GM18505 (cell line): ENCODE measurements around the gene IFNA16.
"Not testable (repeated sequence)": the region's sequence is repeated elsewhere in the genome, so short reads cannot be mapped to it uniquely, and the experiment has no call there.

Experiments
- ATAC-seq: cut with Tn5 transposase; IDR thresholded peaks from one replicate; pipeline ENCODE4 v1.9.1; 2021; ENCODE audit not compliant: unreplicated experiment
- POLR2A ChIP-seq: IDR thresholded peaks from 4 replicates; pipeline ENCODE4 v1.6.1; 2011; ENCODE audit warnings: borderline replicate concordance; ENCODE audit not compliant: insufficient read depth, insufficient read length; ENCODE audit errors: extremely low read depth

Gene IFNA16

GRCh38 chr9:21217211-21217610, at the start of gene IFNA16:
IFNA16 (minus strand) TSS chr9:21217311; CDS start chr9:21217305, 6 bp downstream.
- ATAC-seq = not testable (repeated sequence)

GRCh38 chr9:21265421-21266189, 48.5 kb upstream of the IFNA16 start:
- ATAC-seq = no peak
- TF ChIP-seq POLR2A = no peak

- no peak for ATAC-seq
- TF ChIP-seq POLR2A = no peak
Observed at GRCh38 chr9:21255538-21256212, 38.6 kb upstream of the IFNA16 start.

GRCh38 chr9:21252721-21253547, 35.8 kb upstream of the IFNA16 start:
- peak; percentile 77 for ATAC-seq
- TF ChIP-seq POLR2A = no peak

GRCh38 chr9:21251638-21252037, 34.5 kb upstream of the IFNA16 start:
- no peak for TF ChIP-seq POLR2A
- ATAC-seq = no peak

- TF ChIP-seq POLR2A = no peak
- no peak for ATAC-seq
Observed at GRCh38 chr9:21251190-21251589, 34.1 kb upstream of the IFNA16 start.

- ATAC-seq = peak; percentile 58
- no peak for TF ChIP-seq POLR2A
Observed at GRCh38 chr9:21244836-21245235, 27.7 kb upstream of the IFNA16 start.

- TF ChIP-seq POLR2A = no peak
- ATAC-seq = no peak
Observed at GRCh38 chr9:21239911-21240310, 22.8 kb upstream of the IFNA16 start, which contains the start of gene IFNA14. IFNA14 (minus strand) TSS chr9:21240005; CDS start chr9:21239935, 70 bp downstream.

- not testable (repeated sequence) for ATAC-seq
Observed at GRCh38 chr9:21236360-21236714, 19.2 kb upstream of the IFNA16 start.

GRCh38 chr9:21235468-21236359, 18.6 kb upstream of the IFNA16 start:
- peak; percentile 86 for ATAC-seq

- no peak for ATAC-seq
- TF ChIP-seq POLR2A = no peak
Observed at GRCh38 chr9:21234153-21234687, 17.1 kb upstream of the IFNA16 start.

- no peak for TF ChIP-seq POLR2A
- ATAC-seq = no peak
Observed at GRCh38 chr9:21233258-21233657, 16.1 kb upstream of the IFNA16 start.

- ATAC-seq = no peak
- TF ChIP-seq POLR2A = no peak
Observed at GRCh38 chr9:21228122-21228521, 11.0 kb upstream of the IFNA16 start, which contains the start of gene IFNA17. IFNA17 (minus strand) TSS chr9:21228222; CDS start chr9:21228173, 49 bp downstream.

- ATAC-seq = peak; percentile 70
Observed at GRCh38 chr9:21213411-21214326, 3.4 kb downstream of the IFNA16 start.

GRCh38 chr9:21212160-21212559, 5.0 kb downstream of the IFNA16 start:
- ATAC-seq = not testable (repeated sequence)

GRCh38 chr9:21210782-21211181, 6.3 kb downstream of the IFNA16 start:
- not testable (repeated sequence) for ATAC-seq
